KG1 (cell line): ENCODE measurements around the gene KTN1.

ENCODE experiments used
- DNase-seq: peaks from one replicate; lab custom pipeline; 2025; lab: John Stamatoyannopoulos, UW

KTN1 gene

GRCh38 chr14:55577229-55577628 is 2.8 kb upstream of the KTN1 start:
- DNase-seq = no peak

GRCh38 chr14:55578511-55578910 is 1.5 kb upstream of the KTN1 start:
- DNase-seq = no peak

DNA sequence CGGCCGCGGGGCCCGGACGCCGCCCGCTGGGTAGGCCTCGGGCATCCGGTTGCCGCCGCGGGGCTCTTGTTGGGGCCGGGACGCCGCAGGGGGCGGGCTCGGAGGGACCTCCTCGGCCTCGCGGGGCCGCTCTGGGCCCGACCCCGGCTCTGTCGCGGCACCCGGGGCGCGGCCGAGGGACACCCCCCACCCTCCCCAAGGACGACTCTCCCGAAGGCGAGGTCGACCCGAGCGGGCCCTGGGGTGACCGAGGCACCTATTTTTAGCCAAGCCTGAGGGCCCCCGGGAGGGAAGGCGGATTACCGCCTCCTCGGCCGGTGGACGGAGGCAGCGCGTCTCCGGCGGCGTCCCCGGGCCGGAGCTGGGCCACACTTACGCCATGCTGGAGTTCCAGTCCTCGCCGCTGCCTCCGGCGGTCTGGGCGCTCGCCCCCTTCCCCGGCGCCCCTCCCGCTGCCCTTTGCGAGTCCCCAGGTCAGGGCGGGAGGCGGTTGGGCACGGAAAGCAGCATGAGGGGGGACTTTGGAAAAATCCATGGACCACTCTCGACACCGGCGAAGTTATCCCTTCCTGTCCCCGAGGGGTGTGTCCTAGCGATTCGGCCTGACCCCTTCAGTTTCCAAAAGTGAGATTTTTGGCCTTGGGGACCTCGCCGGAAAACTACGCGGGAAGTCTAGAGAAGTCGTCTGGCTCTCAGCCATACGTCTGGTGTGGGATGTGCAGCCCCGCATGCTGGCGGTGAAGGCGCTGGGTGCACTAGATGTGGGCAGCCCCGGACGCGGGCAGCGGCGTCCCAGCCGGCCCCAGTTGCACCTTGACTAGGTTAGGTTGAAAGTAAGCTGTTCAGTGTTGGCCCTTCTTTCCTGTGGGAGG is 699 bp downstream of the KTN1 start:
- peak; percentile 41 for DNase-seq

DNA sequence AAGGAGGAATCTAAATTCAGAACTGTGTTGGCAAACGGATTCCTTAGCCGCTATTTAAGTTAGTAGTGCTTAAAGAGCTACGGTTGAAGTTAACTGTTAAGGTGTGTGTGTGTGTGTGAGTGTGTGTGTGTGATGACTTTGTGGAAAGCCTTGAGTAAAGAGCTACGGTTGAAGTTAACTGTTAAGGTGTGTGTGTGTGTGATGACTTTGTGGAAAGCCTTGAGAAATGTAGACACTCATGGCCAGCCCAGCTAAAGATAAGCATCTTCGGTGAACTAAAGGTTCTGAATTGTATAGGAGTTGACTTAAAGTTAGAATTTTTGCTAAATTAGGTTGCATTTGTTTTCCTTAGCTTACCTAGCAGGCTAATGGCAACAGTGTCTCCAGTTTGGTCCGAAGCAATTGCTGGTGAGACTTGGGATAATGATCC is 1.4 kb downstream of the KTN1 start:
- peak; percentile 23 for DNase-seq

GRCh38 chr14:55582746-55583145 is 2.7 kb downstream of the KTN1 start:
- DNase-seq = no peak

GRCh38 chr14:55583942-55584468 is 4.0 kb downstream of the KTN1 start:
- no peak for DNase-seq

DNA sequence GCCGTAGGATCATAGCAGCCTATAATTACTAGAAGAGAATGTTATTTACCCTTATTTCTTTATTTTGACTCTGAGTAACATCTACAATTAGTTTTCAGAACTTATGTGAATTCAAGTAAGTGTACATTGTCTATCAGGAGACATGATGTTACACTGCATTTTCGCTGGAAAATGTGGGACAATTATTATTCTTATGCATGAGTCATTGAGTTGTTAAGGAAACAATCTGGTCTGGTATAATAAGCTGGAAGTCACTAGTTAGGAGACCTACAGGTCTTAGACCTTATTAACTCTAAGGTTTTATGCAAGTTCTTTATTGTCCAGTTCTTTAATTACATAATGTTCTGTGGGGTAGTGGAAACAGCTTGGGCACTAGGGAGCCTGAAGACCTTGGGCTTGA is 5.8 kb downstream of the KTN1 start:
- DNase-seq = no peak

DNA sequence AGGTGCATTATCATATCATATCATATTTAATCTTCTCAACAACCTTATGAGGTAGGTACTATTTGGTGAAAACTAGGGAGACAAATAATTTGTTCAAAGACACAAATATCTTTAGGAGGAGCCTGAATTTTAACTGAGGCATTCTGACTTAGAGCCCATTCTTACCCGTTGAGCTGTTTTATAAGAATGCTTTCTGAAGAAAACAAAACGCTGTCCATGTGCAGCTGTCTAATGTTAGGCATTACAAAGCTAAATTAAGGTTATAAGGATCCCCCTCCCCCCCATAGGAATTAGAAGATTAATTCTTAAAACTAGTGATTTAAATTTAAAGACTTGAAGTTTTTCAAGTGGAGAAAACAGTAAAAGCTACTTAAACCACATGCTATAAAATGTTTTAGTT is 6.4 kb downstream of the KTN1 start:
- DNase-seq = no peak

- DNase-seq = no peak
These were observed 7.8 kb downstream of the KTN1 start for GRCh38 chr14:55587847-55588246.

DNA sequence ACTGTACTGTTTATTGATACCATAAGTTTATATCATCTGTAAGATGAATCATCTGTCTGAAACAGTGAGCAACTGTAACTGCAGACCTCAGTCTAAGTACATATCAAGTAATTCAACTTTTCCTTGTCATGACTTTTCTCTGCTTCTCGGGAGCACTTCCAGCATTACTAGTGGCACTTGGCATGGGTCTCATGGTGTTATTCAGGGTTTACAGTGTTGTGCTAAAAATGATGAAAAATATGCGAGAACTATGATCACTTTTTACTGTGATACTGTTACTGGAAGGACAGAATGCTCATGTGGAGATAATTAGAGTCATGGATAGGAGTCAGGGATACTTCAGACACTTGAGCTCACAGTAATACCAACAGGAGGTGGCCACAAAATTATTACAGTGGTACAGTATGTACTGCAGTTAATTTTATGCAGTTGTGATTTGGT is 8.3 kb downstream of the KTN1 start:
- DNase-seq = no peak

GRCh38 chr14:55589171-55589570 is 9.2 kb downstream of the KTN1 start:
- no peak for DNase-seq

DNA sequence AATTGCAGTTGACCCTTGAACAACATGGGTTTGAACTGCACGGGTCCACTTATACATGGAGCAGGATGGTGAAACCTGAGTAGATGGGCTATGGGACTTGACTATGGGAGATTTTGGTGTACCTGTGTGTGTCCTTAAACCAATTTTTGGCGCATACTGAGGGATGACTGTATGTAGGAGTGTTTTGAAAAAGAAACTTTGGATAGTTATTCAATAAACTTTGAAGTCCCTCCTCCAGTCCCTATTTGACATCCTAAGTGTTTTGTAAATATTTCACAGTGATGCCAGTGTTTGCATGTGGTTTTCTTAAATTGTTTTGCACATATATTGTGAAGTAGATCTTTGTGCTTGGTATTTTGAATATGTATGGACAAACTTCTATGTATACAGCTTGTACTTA is 12.4 kb downstream of the KTN1 start:
- no peak for DNase-seq

DNA sequence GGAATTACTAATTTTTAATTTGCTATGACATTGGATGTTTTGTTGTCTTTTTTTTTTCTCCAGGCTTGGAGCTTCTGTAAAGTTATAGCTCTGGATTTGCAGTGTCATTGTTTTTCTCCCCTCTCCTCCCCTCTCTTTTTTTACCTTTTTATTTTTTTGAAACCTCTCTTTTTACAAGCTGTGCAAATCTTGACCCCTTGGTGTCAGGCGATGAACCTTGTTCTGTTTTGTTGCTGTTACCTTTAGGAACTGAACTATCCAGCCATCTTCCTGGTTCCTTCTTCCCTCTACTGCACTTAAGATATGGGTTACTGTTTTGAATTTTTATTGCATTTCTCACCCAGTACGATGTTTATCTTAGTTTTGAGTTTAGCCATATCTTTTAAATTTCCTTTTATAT is 13.7 kb downstream of the KTN1 start:
- no peak for DNase-seq

DNA sequence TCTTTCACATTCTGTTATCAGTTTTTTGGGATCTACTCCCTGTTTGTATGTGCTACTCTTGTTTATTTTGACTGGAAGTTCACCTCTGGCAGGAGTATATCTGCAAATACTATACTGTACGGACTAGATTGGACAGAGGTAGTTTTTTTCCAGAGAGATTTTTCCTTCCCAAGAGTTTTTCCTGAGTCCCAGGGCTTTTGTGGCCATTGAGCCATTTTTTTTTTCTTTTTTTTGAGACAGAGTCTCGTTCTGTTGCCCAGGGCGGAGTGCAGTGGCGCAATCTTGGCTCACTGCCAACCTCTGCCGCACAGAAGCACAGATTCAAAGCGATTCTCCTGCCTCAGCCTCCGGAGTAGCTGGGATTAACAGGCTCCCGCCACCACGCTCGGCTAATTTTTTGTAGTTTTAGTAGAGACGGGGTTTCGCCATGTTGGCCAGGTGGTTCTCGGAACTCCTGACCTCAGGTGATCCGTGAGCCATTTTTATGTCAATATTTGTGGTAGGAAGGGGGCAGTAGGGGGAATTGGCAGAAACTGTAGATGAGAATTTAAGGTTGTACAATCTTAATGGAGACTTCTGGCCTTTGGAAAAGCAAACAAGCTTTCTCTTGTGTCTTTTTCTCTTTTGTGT is 19.4 kb downstream of the KTN1 start:
- no peak for DNase-seq

- no peak for DNase-seq
These were observed 21.0 kb downstream of the KTN1 start for GRCh38 chr14:55600784-55601561.

GRCh38 chr14:55603401-55603953 is 23.5 kb downstream of the KTN1 start:
- no peak for DNase-seq

- no peak for DNase-seq
These were observed 24.5 kb downstream of the KTN1 start for GRCh38 chr14:55604488-55604887.

- DNase-seq = no peak
These were observed 25.0 kb downstream of the KTN1 start for GRCh38 chr14:55604900-55605418.

DNA sequence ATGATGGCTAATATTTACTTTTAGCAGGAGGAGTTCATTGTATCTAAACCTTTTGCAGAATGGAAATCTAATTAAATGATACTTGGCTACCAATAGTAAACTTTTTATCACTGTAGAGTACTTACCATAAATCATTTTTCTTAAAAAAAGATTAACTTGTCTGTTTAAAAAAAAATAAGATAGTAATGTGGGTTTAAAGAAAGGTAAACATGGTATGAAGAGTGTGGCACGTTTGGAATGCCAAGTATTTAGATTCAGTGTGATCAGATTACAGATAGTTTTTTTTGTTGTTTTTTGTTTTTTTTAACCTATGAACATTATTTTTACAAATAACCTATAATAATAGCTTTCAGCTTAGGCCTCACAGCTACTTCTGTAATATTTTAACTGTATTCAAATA is 25.8 kb downstream of the KTN1 start:
- DNase-seq = no peak

- DNase-seq = no peak
These were observed 27.4 kb downstream of the KTN1 start for GRCh38 chr14:55607386-55607785.

- no peak for DNase-seq
These were observed 29.7 kb downstream of the KTN1 start for GRCh38 chr14:55609681-55610080.
